Keratinocyte (primary cell): ENCODE data around the gene DENND6B. TPM values are rescaled to one million over a fixed set of nuclear protein-coding genes. Genes with fewer than 3 reads are reported as not detected.
A peak's percentile ranks its signal among the peaks of the same experiment; 100 is the strongest.

Experiments used
- DNase-seq: peaks from one replicate; pipeline ENCODE4 v3.0.0-alpha.2; 2011; ENCODE audit warnings: low read depth, missing footprints, low spot score
- FAIRE-seq: peaks from 2 replicates; lab custom pipeline; 2011; peaks lifted over from hg19 to GRCh38; lab: Jason Lieb, UNC
- H2AFZ ChIP-seq: 2 replicates; pipeline ENCODE4 v1.6.0; 2012; ENCODE audit warnings: low read length, control low read depth, inconsistent platforms; ENCODE audit not compliant: control insufficient read depth
- H3K27ac ChIP-seq: 2 replicates; pipeline ENCODE4 v1.5.1; 2011; ENCODE audit warnings: low read length; ENCODE audit not compliant: control insufficient read depth, insufficient read depth
- H3K27me3 ChIP-seq: 3 replicates; pipeline ENCODE4 v1.6.0; 2011; ENCODE audit warnings: low read length; ENCODE audit not compliant: control insufficient read depth, insufficient read depth; ENCODE audit errors: extremely low read depth
- H3K36me3 ChIP-seq, 2 experiments: 2 replicates in 1 of 2; 3 replicates in 1 of 2; pipeline ENCODE4 v1.5.1; 2011; ENCODE audit warnings: low read length in 2 of 2, mild to moderate bottlenecking in 1 of 2; ENCODE audit not compliant: control insufficient read depth in 2 of 2, insufficient read depth in 2 of 2; ENCODE audit errors: extremely low read depth in 1 of 2
- H3K4me1 ChIP-seq: 3 replicates; pipeline ENCODE4 v1.5.1; 2011; ENCODE audit warnings: low read length; ENCODE audit not compliant: control insufficient read depth, insufficient read depth; ENCODE audit errors: extremely low read depth
- H3K4me2 ChIP-seq: 3 replicates; pipeline ENCODE4 v1.6.0; 2011; ENCODE audit warnings: low read depth, low read length; ENCODE audit not compliant: control insufficient read depth, insufficient read depth; ENCODE audit errors: extremely low read depth
- H3K4me3 ChIP-seq, 3 experiments: fragments of 200-600 bp in 1 of 3; sonication (generic) in 1 of 3; 2 replicates in 2 of 3; 3 replicates in 1 of 3; pipeline ENCODE4 v1.5.1; 2011 to 2016; ENCODE audit warnings: low read length in 3 of 3, mild to moderate bottlenecking in 3 of 3, control low read depth in 2 of 3, inconsistent platforms in 1 of 3, low read depth in 1 of 3, mixed read lengths in 1 of 3, mixed run types in 1 of 3, moderate library complexity in 1 of 3; ENCODE audit not compliant: control insufficient read depth in 2 of 3, insufficient read depth in 2 of 3; ENCODE audit errors: extremely low read depth in 1 of 3
- H3K79me2 ChIP-seq: 2 replicates; pipeline ENCODE4 v1.6.0; 2012; ENCODE audit warnings: low read length; ENCODE audit not compliant: control insufficient read depth, insufficient read depth
- H3K9ac ChIP-seq: 3 replicates; pipeline ENCODE4 v1.6.0; 2011; ENCODE audit warnings: low read length; ENCODE audit not compliant: control insufficient read depth, insufficient read depth; ENCODE audit errors: extremely low read depth
- H3K9me1 ChIP-seq: 3 replicates; pipeline ENCODE4 v1.6.0; 2011; ENCODE audit warnings: low read length; ENCODE audit not compliant: control insufficient read depth, insufficient read depth; ENCODE audit errors: extremely low read depth
- H3K9me3 ChIP-seq: 2 replicates; pipeline ENCODE4 v1.5.1; 2012; ENCODE audit warnings: low read depth, low read length; ENCODE audit not compliant: control insufficient read depth
- H4K20me1 ChIP-seq: 3 replicates; pipeline ENCODE4 v1.6.0; 2011; ENCODE audit warnings: low read length; ENCODE audit not compliant: control insufficient read depth, insufficient read depth; ENCODE audit errors: extremely low read depth
- CTCF ChIP-seq, 3 experiments: IDR thresholded peaks in 1 of 3; conservative IDR thresholded peaks in 1 of 3; optimal IDR thresholded peaks in 1 of 3; 2 replicates in 2 of 3; 3 replicates in 1 of 3; pipeline versions ENCODE3 to v1.5.1; 2011; ENCODE audit warnings: low read length in 3 of 3, mild to moderate bottlenecking in 3 of 3, moderate library complexity in 2 of 3, control low read depth in 1 of 3, inconsistent platforms in 1 of 3; ENCODE audit not compliant: insufficient read depth in 2 of 3; ENCODE audit errors: extremely low read depth in 1 of 3
- EZH2 ChIP-seq: IDR thresholded peaks from one replicate; pipeline ENCODE4 v1.6.1; 2012; ENCODE audit warnings: inconsistent platforms, mild to moderate bottlenecking, low read length, moderate library complexity
- dilution Hi-C: fragments of 300-500 bp; cut with MboI; formaldehyde crosslinking; loops from one replicate; pipeline ENCODE4 v1.7.0; 2020; ENCODE audit warnings: low sequenced_read_pairs; ENCODE audit not compliant: extremely low pct_ligation_motif_present
- polyA plus RNA-seq, 5 experiments: library from polyadenylated mRNA; depleted of rRNA in 3 of 5; stranded (reverse) in 3 of 5; stranded (forward) in 1 of 5; unstranded in 1 of 5; fragments of >200 nt; gene quantifications; 1 replicate in 1 of 5; 2 replicates in 3 of 5; 3 replicates in 1 of 5; pipeline versions ENCODE4 v1.2.1 to v1.2.3, GENCODE V29; 2011 to 2012; ENCODE audit warnings: missing spikeins in 2 of 5, low read depth in 1 of 5, low replicate concordance in 1 of 5

The DENND6B gene
- polyA plus RNA-seq, 1 donor (not counting 4 experiments of a cell fraction or from before 2014, with no cell fraction given) = 0.94 TPM

GRCh38 chr22:50267591-50268390 lies 59.0 kb downstream of the DENND6B start:
- Histone ChIP-seq H3K9me1 (no peaks in the 10 kb centered on the region), H3K36me3 (peaks cover 0 to 1% of the 10 kb centered on the region in 2 experiments), H3K4me2 (peak overlapping the region; percentile 48), H4K20me1 (peaks cover 3% of the 10 kb centered on the region), H3K4me1 (peaks cover 23% of the 10 kb centered on the region), H3K27me3 (peaks cover 5% of the 10 kb centered on the region), H2AFZ (no peak overlapping the region), H3K79me2 (no peaks in the 10 kb centered on the region), H3K9me3 (no peaks in the 10 kb centered on the region), H3K4me3 (peak overlapping the region in 2 of 3 experiments; percentile 10 to 13), H3K27ac (no peak overlapping the region), H3K9ac (no peak overlapping the region)
- no peak for DNase-seq
- TF ChIP-seq CTCF (optimal IDR thresholded peaks at IDR 0.05 in 1 of 3, IDR thresholded peaks at IDR 0.05 in 1 of 3, conservative IDR thresholded peaks at IDR 0.05 in 1 of 3; ENCODE audit: extremely low read depth in 1 of 3, insufficient read depth in 2 of 3, low read length in 3 of 3) (peak in 2 of 3 experiments; percentile 34 to 52), EZH2 (no peak)
- FAIRE-seq = no peak
- dilution Hi-C loops = no loop called here

DNA sequence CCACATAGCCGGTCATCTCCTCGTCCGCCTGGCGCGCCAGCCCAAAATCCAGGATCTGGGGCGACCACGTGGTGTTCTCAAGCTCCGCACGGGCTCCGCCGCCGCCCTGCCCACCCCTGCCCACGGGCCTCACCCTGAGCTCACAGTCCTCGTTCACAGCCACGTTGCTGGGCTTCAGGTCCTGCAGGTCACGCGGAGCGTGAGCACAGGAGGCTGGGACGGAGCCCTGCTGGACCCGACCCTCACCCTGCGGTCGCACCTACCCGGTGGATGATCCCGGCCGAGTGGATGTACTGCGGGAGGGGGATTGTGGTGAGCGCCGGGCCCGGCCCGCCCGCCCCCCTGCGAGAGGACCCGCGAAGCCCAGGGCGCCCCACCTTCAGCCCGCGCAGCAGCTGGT lies 59.8 kb downstream of the DENND6B start:
- H3K79me2 ChIP-seq = no peaks in the 10 kb centered on the region
- H3K9me1 ChIP-seq = no peaks in the 10 kb centered on the region
- H3K9me3 ChIP-seq = no peaks in the 10 kb centered on the region
- H3K9ac ChIP-seq = no peak overlapping the region
- TF ChIP-seq EZH2 = no peak
- TF ChIP-seq CTCF (optimal IDR thresholded peaks at IDR 0.05 in 1 of 3, IDR thresholded peaks at IDR 0.05 in 1 of 3, conservative IDR thresholded peaks at IDR 0.05 in 1 of 3; ENCODE audit: extremely low read depth in 1 of 3, insufficient read depth in 2 of 3, low read length in 3 of 3) = no peak
- no peak overlapping the region for H3K4me3 ChIP-seq
- no peak overlapping the region for H2AFZ ChIP-seq
- peaks cover 3% of the 10 kb centered on the region for H4K20me1 ChIP-seq
- H3K27ac ChIP-seq = no peak overlapping the region
- no peaks in the 10 kb centered on the region for H3K36me3 ChIP-seq
- dilution Hi-C loops = no loop called here
- H3K27me3 ChIP-seq = peaks cover 5% of the 10 kb centered on the region
- no peak overlapping the region for H3K4me2 ChIP-seq
- peaks cover 31% of the 10 kb centered on the region for H3K4me1 ChIP-seq
- FAIRE-seq (no peak), DNase-seq (no peak)
